OCI-LY1 (cell line): Measurements from ENCODE around the gene DDX31.
"Not testable (repeated sequence)": the region's sequence is repeated elsewhere in the genome, so short reads cannot be mapped to it uniquely, and the experiment has no call there.

Experiments used
- H2AFZ ChIP-seq: fragments of 200-600 bp; sonication (generic), shearing (Covaris generic); 2 replicates; pipeline ENCODE4 v1.6.0; 2014; ENCODE audit warnings: antibody characterized with exemption, mild to moderate bottlenecking, low read length
- H3F3A ChIP-seq: fragments of 200-600 bp; sonication (generic), shearing (Covaris generic); 2 replicates; pipeline ENCODE4 v1.6.0; 2014; ENCODE audit warnings: mild to moderate bottlenecking, antibody characterized with exemption, low read length, moderate library complexity; ENCODE audit not compliant: insufficient read depth
- H3K27ac ChIP-seq: fragments of 200-600 bp; sonication (generic); 2 replicates; pipeline ENCODE4 v1.5.1; 2014; ENCODE audit warnings: low read length, mixed run types, mild to moderate bottlenecking, low read depth; ENCODE audit not compliant: poor library complexity, severe bottlenecking
- H3K27me3 ChIP-seq: fragments of 200-600 bp; sonication (generic); 2 replicates; pipeline ENCODE4 v1.6.0; 2014; ENCODE audit warnings: antibody characterized with exemption, mild to moderate bottlenecking, low read length, moderate library complexity; ENCODE audit not compliant: insufficient read depth
- H3K36me3 ChIP-seq: fragments of 200-600 bp; sonication (generic); 2 replicates; pipeline ENCODE4 v1.6.1; 2014; ENCODE audit warnings: mild to moderate bottlenecking, antibody characterized with exemption, low read length, moderate library complexity, mixed read lengths; ENCODE audit not compliant: insufficient read depth
- H3K4me1 ChIP-seq: fragments of 200-600 bp; sonication (generic); 2 replicates; pipeline ENCODE4 v1.5.1; 2014; ENCODE audit warnings: mild to moderate bottlenecking, low read length, moderate library complexity; ENCODE audit not compliant: insufficient read depth, severe bottlenecking
- H3K4me2 ChIP-seq: fragments of 200-600 bp; sonication (generic), shearing (Covaris generic); 2 replicates; pipeline ENCODE4 v1.6.1; 2014; ENCODE audit warnings: low read length
- H3K4me3 ChIP-seq: fragments of 200-600 bp; sonication (generic); 2 replicates; pipeline ENCODE4 v1.5.1; 2014; ENCODE audit warnings: low read length, low read depth, mild to moderate bottlenecking, mixed read lengths; ENCODE audit not compliant: poor library complexity, severe bottlenecking
- H3K79me2 ChIP-seq: fragments of 200-600 bp; shearing (Covaris generic); 2 replicates; pipeline ENCODE4 v1.6.1; 2016; ENCODE audit warnings: mixed run types, low read length, mixed read lengths; ENCODE audit not compliant: insufficient read depth
- H3K9ac ChIP-seq: fragments of 200-600 bp; sonication (generic), shearing (Covaris generic); 2 replicates; pipeline ENCODE4 v1.6.1; 2014; ENCODE audit warnings: mild to moderate bottlenecking, low read length, mixed read lengths
- H3K9me2 ChIP-seq: fragments of 200-600 bp; sonication (generic), shearing (Covaris generic); 2 replicates; pipeline ENCODE4 v1.6.1; 2014; ENCODE audit warnings: low read depth, mild to moderate bottlenecking, low read length, mixed read lengths
- H3K9me3 ChIP-seq: fragments of 200-600 bp; shearing (Covaris generic); 2 replicates; pipeline ENCODE4 v1.6.1; 2014; ENCODE audit warnings: low read length, mixed read lengths
- H4K20me1 ChIP-seq: fragments of 200-600 bp; sonication (generic), shearing (Covaris generic); 2 replicates; pipeline ENCODE4 v1.6.0; 2016; ENCODE audit warnings: mild to moderate bottlenecking, low read length; ENCODE audit not compliant: insufficient read depth
- EZH2 ChIP-seq: fragments of 200-600 bp; sonication (generic), shearing (Covaris generic); IDR thresholded peaks from 2 replicates; pipeline ENCODE4 v1.8.0; 2017; ENCODE audit warnings: borderline replicate concordance, mixed run types, mild to moderate bottlenecking, antibody characterized with exemption, low read length, moderate library complexity, mixed read lengths
- TF ChIP-seq, protein P1 (sequence below): fragments of 200-600 bp; sonication (generic), shearing (Covaris generic); IDR thresholded peaks from 2 replicates; pipeline ENCODE4 v1.5.1; 2017; ENCODE audit warnings: mild to moderate bottlenecking, antibody characterized with exemption, low read length, moderate library complexity, mixed read lengths

Gene DDX31

DNA sequence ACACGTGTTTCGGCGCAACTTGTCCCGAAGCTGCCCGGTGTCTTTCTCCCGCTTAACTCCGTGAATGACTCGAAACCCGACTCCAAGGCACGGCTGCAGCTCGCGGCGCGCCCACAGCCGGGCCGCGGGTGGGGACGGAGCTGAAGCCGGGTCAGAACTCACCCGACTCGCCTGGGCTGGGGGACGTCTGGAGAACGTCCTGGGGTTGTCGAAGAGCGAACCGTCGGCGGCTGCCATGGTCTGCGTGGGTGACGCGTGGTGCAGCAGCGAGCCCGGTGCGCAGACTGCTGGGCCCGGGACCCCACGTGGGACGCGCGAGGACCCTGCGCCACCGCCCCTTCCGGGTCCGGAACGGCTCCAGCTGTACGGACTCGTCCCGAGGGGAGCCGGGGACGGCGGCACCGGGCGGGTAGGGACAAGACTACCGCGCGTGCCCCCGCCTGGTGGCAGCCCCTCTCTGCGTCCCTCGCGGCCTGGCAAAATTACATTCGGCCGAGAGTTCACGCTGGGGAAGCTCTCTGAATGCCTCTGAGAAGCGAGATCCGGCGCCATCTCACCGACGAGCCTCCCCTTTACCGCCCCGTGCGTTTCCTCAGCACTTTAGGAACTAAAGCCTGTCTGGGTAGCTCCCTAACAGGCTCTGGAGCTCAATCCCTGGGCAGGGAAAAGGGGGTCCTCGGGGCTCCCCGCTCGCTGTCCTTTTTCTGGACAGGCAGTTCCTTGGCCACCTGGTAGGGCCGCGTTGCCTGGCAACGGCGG lies at the start of gene DDX31:
DDX31 (minus strand) TSS at position 286 of the 759 bp plus-strand sequence; CDS start at position 237, 49 bp downstream.
- peak within 1 kb of the TSS; percentile 81 for H3K4me3 ChIP-seq
- peak within 1 kb of the TSS; percentile 86 for H3K27ac ChIP-seq
- peak within 1 kb of the TSS; percentile 31; the same call in 1 of the 2 replicates for H2AFZ ChIP-seq
- H3K4me2 ChIP-seq = peak within 1 kb of the TSS; percentile 69
- H3K4me1 ChIP-seq = peaks cover 21% of the 10 kb centered on the region
- TF ChIP-seq EZH2 = no peak
- TF ChIP-seq, protein P1, sequence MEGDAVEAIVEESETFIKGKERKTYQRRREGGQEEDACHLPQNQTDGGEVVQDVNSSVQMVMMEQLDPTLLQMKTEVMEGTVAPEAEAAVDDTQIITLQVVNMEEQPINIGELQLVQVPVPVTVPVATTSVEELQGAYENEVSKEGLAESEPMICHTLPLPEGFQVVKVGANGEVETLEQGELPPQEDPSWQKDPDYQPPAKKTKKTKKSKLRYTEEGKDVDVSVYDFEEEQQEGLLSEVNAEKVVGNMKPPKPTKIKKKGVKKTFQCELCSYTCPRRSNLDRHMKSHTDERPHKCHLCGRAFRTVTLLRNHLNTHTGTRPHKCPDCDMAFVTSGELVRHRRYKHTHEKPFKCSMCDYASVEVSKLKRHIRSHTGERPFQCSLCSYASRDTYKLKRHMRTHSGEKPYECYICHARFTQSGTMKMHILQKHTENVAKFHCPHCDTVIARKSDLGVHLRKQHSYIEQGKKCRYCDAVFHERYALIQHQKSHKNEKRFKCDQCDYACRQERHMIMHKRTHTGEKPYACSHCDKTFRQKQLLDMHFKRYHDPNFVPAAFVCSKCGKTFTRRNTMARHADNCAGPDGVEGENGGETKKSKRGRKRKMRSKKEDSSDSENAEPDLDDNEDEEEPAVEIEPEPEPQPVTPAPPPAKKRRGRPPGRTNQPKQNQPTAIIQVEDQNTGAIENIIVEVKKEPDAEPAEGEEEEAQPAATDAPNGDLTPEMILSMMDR = no peak; the same call in 1 of the 2 replicates
- H3K9me2 ChIP-seq = no peaks in the 10 kb centered on the region
- H4K20me1 ChIP-seq = no peaks in the 10 kb centered on the region
- no peaks in the 10 kb centered on the region for H3F3A ChIP-seq
- H3K27me3 ChIP-seq = no peaks in the 10 kb centered on the region
- peaks cover 30% of the 10 kb centered on the region for H3K36me3 ChIP-seq
- peaks cover 65% of the 10 kb centered on the region for H3K79me2 ChIP-seq
- no peaks in the 10 kb centered on the region for H3K9me3 ChIP-seq
- H3K9ac ChIP-seq = peak within 1 kb of the TSS; percentile 86

DNA sequence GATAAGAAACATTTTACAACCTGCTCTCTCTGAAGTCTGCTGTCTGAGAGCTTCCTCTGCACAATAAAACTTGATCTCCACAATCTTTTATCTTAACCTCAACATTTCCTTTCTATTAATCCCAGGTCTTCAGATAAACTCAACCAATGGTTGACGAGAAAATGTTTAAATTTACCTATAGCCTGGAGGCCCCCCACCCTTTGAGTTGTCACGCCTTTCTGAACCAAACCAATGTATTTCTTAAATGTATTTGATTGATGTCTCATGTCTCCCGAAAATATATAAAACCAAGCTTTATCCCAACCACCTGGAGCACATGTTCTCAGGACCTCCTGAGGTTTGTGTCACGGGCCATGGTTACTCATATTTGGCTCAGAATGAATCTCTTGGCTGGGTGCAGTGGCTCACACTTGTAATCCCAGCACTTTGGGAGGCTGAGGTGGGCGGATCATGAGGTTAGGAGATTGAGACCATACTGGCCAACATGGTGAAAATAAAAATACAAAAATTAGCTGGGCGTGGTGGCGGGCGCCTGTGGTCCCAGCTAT lies 48.7 kb upstream of the DDX31 start:
- H3K36me3 ChIP-seq, H3K4me2 ChIP-seq, H3K27ac ChIP-seq, H3K79me2 ChIP-seq, H3F3A ChIP-seq, H3K4me1 ChIP-seq, H3K9ac ChIP-seq, H4K20me1 ChIP-seq, H2AFZ ChIP-seq, H3K9me2 ChIP-seq, H3K9me3 ChIP-seq, H3K4me3 ChIP-seq, H3K27me3 ChIP-seq: not testable (repeated sequence)

DNA sequence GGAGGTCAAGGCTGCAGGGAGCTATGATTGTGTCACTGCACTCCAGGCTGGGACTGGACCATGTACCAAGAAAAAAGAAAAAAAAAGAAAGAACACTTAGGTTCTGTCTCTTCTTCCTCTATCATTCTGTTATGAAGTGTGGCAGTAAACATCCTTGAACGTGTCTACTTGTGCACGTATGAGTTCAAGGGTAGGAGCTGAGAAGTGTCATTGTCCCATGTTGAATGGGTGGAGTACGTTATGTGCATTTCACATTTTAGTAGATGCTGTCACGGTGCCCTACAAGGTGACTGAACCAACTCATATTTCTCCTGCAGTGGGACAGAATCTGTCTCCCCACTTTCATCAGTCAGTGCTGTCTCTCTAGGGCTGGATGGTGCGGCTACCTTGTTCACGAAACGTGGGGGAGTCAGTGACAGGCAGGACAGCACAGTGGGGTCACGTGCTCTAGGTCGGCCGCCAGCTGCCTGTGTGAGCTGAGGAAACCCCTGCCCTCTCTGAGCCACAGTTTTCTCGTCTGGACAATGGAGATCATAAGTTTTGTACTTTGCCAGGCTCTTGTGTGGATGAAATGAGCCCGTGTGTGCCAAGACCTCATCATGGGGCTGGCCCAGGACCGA lies 47.7 kb upstream of the DDX31 start:
- Histone ChIP-seq H3K27ac (no peak overlapping the region), H4K20me1 (no peaks in the 10 kb centered on the region), H3F3A (no peaks in the 10 kb centered on the region), H3K79me2 (no peaks in the 10 kb centered on the region), H3K4me3 (no peak overlapping the region), H3K9ac (no peak overlapping the region), H3K36me3 (no peaks in the 10 kb centered on the region), H3K4me1 (no peaks in the 10 kb centered on the region), H3K9me3 (no peaks in the 10 kb centered on the region), H3K27me3 (no peaks in the 10 kb centered on the region), H2AFZ (no peak overlapping the region), H3K4me2 (no peak overlapping the region), H3K9me2 (no peaks in the 10 kb centered on the region)
- no peak for TF ChIP-seq EZH2
- TF ChIP-seq, protein P1 = no peak
